Esophagus muscularis mucosa (tissue), 4 donors: ENCODE data around the gene CDH8. TPM values are rescaled to one million over a fixed set of nuclear protein-coding genes. Genes with fewer than 3 reads are reported as not detected.

ENCODE experiments used
- DNase-seq: peaks from one replicate; pipeline ENCODE4 v3.0.0-alpha.2; 2017; ENCODE audit errors: extremely low spot score
- H3K27ac ChIP-seq, 4 donors: fragments of 200-600 bp; sonication (generic); replicated peaks in 1 of 4; 1 replicate in 3 of 4; 2 replicates in 1 of 4; pipeline ENCODE4 v1.5.1; 2016 to 2019; ENCODE audit warnings: mild to moderate bottlenecking in 1 of 4
- H3K27me3 ChIP-seq, 4 donors: fragments of 200-600 bp; sonication (generic); one replicate each; pipeline versions ENCODE4 v1.5.1 to v1.6.0; 2016 to 2019
- H3K36me3 ChIP-seq, 4 donors: fragments of 200-600 bp; sonication (generic); one replicate each; pipeline ENCODE4 v1.5.1; 2016 to 2019
- H3K4me1 ChIP-seq, 4 donors: fragments of 200-600 bp; sonication (generic); one replicate each; pipeline ENCODE4 v1.5.1; 2016 to 2019
- H3K4me3 ChIP-seq, 4 donors: fragments of 200-600 bp; sonication (generic); 1 replicate in 2 of 4; 2 replicates in 2 of 4; pipeline ENCODE4 v1.5.1; 2016 to 2019; ENCODE audit warnings: mild to moderate bottlenecking in 4 of 4, moderate library complexity in 1 of 4
- H3K9me3 ChIP-seq, 4 donors: fragments of 200-600 bp; sonication (generic); 1 replicate in 3 of 4; 2 replicates in 1 of 4; pipeline ENCODE4 v1.5.1; 2016 to 2019
- EP300 ChIP-seq: sonication (generic); formaldehyde crosslinking; IDR thresholded peaks from one replicate; pipeline ENCODE4 v1.6.1; 2017; ENCODE audit warnings: antibody characterized with exemption
- POLR2AphosphoS5 ChIP-seq, 2 donors: sonication (generic); formaldehyde crosslinking; IDR thresholded peaks; one replicate each; pipeline ENCODE4 v1.6.1; 2017; ENCODE audit warnings: antibody characterized with exemption in 2 of 2
- WGBS: methylation state at CpG from one replicate; pipeline ENCODE4 v1.1.5; 2018; 5-methylcytosine and 5-hydroxymethylcytosine counted together
- intact Hi-C: fragments of 100-400 bp; cut with DNase I; formaldehyde crosslinking; loops from one replicate; pipeline ENCODE4 v1.15.1; 2023
- total RNA-seq, 4 donors: library from RNA; depleted of rRNA; stranded (reverse); fragments of >200 nt; gene quantifications; one replicate each; pipeline versions ENCODE4 v1.1.0 to v1.2.1, GENCODE V29; 2016

The CDH8 gene
- total RNA-seq, 4 donors from 2014 or later, result 0.42 to 3.6 (median 1.9) TPM

DNA sequence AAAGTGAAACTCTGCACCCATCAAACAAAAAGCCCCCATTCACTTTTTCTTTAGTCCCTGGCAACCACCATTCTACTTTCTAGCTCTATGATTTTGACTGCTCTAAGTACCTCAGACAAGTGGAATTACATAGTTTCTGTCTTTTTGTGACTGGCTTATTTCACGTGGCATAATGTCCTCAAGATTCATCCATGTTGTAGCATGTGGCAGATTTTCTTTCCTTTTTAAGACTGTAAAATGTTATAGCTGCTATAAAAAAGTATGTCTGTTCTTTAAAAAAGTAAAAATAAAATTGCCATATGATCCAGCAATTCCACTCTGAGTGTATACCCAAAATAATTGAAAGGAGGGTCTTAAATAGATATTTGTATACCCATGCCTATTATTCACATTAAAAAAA lies 429.7 kb downstream of the CDH8 start:
- WGBS, result 61% methylated on average over 1 of the region's 1 CpG
- TF ChIP-seq POLR2AphosphoS5 (IDR thresholded peaks at IDR 0.05) (no peak), EP300 (no peak)
- intact Hi-C loops, result no loop called here
- Histone ChIP-seq H3K4me1 (no peaks in the 10 kb centered on the region), H3K9me3 (no peaks in the 10 kb centered on the region), H3K36me3 (no peaks in the 10 kb centered on the region), H3K4me3 (no peak overlapping the region), H3K27ac (no peak overlapping the region), H3K27me3 (no peaks in the 10 kb centered on the region)
- no peak for DNase-seq
